Measurements from ENCODE around the gene KCNH5.

DNA sequence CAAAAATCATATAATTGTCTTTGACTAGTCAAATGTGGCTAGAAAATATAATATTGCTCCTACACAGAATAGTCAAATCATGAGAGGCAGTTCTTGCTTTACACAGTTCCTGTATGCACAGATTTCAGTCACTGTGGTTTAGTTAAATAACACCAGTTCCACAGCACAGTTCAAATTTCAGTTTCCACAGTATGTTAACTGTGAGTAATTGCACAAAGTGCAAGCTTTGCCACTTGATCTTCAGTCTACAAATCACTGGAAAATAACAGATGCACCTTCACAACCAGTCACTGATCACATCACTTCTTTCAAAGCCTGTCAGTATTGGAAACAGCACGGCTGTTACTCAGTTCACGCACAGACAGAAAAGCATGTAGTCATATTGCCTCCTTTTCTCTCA, 38.7 kb downstream of the KCNH5 start:
- TF ChIP-seq CTCF (conservative IDR thresholded peaks at IDR 0.05; ENCODE audit: low read length) = no peak
- no peak for TF ChIP-seq EZH2phosphoT487 (IDR thresholded peaks at IDR 0.05; ENCODE audit: borderline replicate concordance)
